PC-3 (cell line): ENCODE data around the gene SLC43A3. TPM values are rescaled to one million over a fixed set of nuclear protein-coding genes. Genes with fewer than 3 reads are reported as not detected.
"Not testable (repeated sequence)": the region's sequence is repeated elsewhere in the genome, so short reads cannot be mapped to it uniquely, and the experiment has no call there.

Experiments used
- ATAC-seq: fragments of 200-7000 bp; cut with Tn5 transposase; 2 replicates; pipeline ENCODE4 v1.9.1; 2020; ENCODE audit warnings: mild to moderate bottlenecking, moderate library complexity
- BruUV-seq: library from RNA; stranded (reverse); fragments of 400-500 nt; replicated peaks from 2 replicates; lab custom pipeline; 2021; lab: Mats Ljungman, UMichigan
- CTCF ChIA-PET: fragments of 300-600 bp; sonication (Branson Sonifier 250); formaldehyde crosslinking; loops from one replicate; lab custom pipeline; 2022; ENCODE audit warnings: antibody characterized with exemption; lab: Charles Lee
- POLR2A ChIA-PET: fragments of 300-600 bp; sonication (Branson Sonifier 250); formaldehyde crosslinking; loops from one replicate; lab custom pipeline; 2022; ENCODE audit warnings: antibody characterized with exemption; ENCODE audit not compliant: unreplicated experiment; lab: Charles Lee
- DNase-seq: peaks from one replicate; pipeline ENCODE4 v3.0.0-alpha.2; 2015
- H2AFZ ChIP-seq: fragments of 300-600 bp; sonication (generic); 2 replicates; pipeline ENCODE4 v1.6.0; 2016; ENCODE audit warnings: antibody characterized with exemption, low read length
- H3F3A ChIP-seq: fragments of 300-600 bp; sonication (generic); one replicate; pipeline ENCODE4 v1.6.0; 2017; ENCODE audit warnings: antibody characterized with exemption, low read length, control low read depth, mild to moderate bottlenecking; ENCODE audit not compliant: unreplicated experiment
- H3K27ac ChIP-seq: fragments of 300-600 bp; sonication (generic); 2 replicates; pipeline ENCODE4 v1.5.1; 2016; ENCODE audit warnings: mild to moderate bottlenecking, low read length
- H3K27me3 ChIP-seq: fragments of 300-600 bp; sonication (generic); 2 replicates; pipeline ENCODE4 v1.6.1; 2016; ENCODE audit warnings: low read length, mixed read lengths
- H3K36me3 ChIP-seq: fragments of 300-600 bp; sonication (generic); 2 replicates; pipeline ENCODE4 v1.6.1; 2016; ENCODE audit warnings: low read depth, mixed run types, low read length, mixed read lengths
- H3K4me1 ChIP-seq: fragments of 300-600 bp; sonication (generic); 2 replicates; pipeline ENCODE4 v1.5.1; 2016; ENCODE audit warnings: low read length; ENCODE audit not compliant: insufficient read depth
- H3K4me2 ChIP-seq: fragments of 300-600 bp; sonication (generic); 2 replicates; pipeline ENCODE4 v1.6.0; 2016; ENCODE audit warnings: low read length
- H3K4me3 ChIP-seq: fragments of 300-600 bp; sonication (generic); 2 replicates; pipeline ENCODE4 v1.5.1; 2016; ENCODE audit warnings: mild to moderate bottlenecking, low read length, mixed read lengths
- H3K79me2 ChIP-seq: fragments of 300-600 bp; sonication (generic); 2 replicates; pipeline ENCODE4 v1.6.1; 2017; ENCODE audit warnings: low read length, mixed read lengths
- H3K9ac ChIP-seq: fragments of 300-600 bp; sonication (generic); 2 replicates; pipeline ENCODE4 v1.6.0; 2016; ENCODE audit warnings: mild to moderate bottlenecking, low read length
- H3K9me2 ChIP-seq: fragments of 300-600 bp; sonication (generic); replicated peaks from 2 replicates; pipeline ENCODE4 v1.6.1; 2016; ENCODE audit warnings: mixed run types, low read length, mixed read lengths
- H3K9me3 ChIP-seq: fragments of 300-600 bp; sonication (generic); 2 replicates; pipeline ENCODE4 v1.6.1; 2016; ENCODE audit warnings: low read length, mixed read lengths
- H4K20me1 ChIP-seq: fragments of 300-600 bp; sonication (generic); 2 replicates; pipeline ENCODE4 v1.6.1; 2016; ENCODE audit warnings: low read length, mixed read lengths
- EZH2 ChIP-seq: fragments of 300-600 bp; sonication (generic); IDR thresholded peaks from one replicate; pipeline ENCODE4 v1.6.1; 2017; ENCODE audit warnings: antibody characterized with exemption, mild to moderate bottlenecking, low read length; ENCODE audit not compliant: unreplicated experiment
- EZH2phosphoT487 ChIP-seq: fragments of 300-600 bp; sonication (generic); IDR thresholded peaks from 2 replicates; pipeline ENCODE4 v1.6.1; 2018; ENCODE audit warnings: mild to moderate bottlenecking, antibody characterized with exemption, low read length, borderline replicate concordance
- intact Hi-C: fragments of 100-400 bp; cut with micrococcal nuclease; formaldehyde crosslinking; loops from 2 replicates; pipeline ENCODE4 v1.9.0; 2023
- total RNA-seq: library from RNA; depleted of rRNA; stranded (reverse); fragments of >200 nt; gene quantifications from 2 replicates; pipeline ENCODE4 v1.2.3, GENCODE V29; 2014
- TF ChIP-seq, protein P1 (sequence below): fragments of 300-600 bp; sonication (generic); conservative IDR thresholded peaks from 2 replicates; pipeline ENCODE4 v1.5.1; 2017; ENCODE audit warnings: antibody characterized with exemption, low read depth, mild to moderate bottlenecking, low read length

The SLC43A3 gene
- total RNA-seq, 1 experiment from 2014 or later: 35.0 TPM

DNA sequence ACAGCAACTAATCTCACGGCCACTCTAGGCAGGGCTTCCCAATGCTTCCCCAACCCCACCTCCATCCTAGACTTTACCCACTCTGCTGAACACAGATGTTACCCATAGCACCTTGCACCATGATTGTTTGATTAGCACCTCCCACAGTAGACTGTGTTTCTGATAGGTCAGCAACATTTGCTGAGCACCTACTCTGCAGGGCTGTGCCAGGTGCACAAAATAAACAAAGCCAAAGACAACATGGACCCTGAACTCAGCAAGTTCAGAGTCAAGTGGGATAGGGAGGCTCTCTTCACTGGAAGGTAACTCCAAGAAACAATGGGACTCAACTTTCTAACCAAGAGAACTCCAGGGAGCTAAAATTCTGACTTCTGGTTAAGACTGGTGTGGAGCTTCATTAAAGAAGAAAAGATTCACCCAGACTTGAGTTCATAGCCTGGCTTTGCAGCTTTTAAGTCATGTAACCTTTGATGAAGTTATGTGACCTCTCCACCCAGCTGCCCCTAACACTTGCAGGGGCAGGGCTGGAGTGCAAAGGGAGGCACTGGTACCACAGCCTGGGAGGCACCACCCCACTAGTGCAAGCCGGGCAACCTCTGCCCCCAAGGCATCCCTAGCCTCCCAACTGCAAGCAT is 26.7 kb upstream of the SLC43A3 start:
- no peaks in the 10 kb centered on the region for H3F3A ChIP-seq
- ChIA-PET CTCF (no interaction called here), POLR2A (no interaction called here)
- intact Hi-C loops: no loop called here
- no peak overlapping the region for H3K4me2 ChIP-seq
- H3K9me3 ChIP-seq: no peaks in the 10 kb centered on the region
- peaks cover 3% of the 10 kb centered on the region; the same call in 1 of the 2 replicates for H3K9me2 ChIP-seq
- H3K27ac ChIP-seq: no peak overlapping the region
- no peak overlapping the region for H3K4me3 ChIP-seq
- DNase-seq (no peak), ATAC-seq (no peak)
- no TSS peak for BruUV-seq
- H3K27me3 ChIP-seq: no peaks in the 10 kb centered on the region
- H3K4me1 ChIP-seq: peaks cover 11% of the 10 kb centered on the region
- H3K79me2 ChIP-seq: no peaks in the 10 kb centered on the region
- no peaks in the 10 kb centered on the region for H3K36me3 ChIP-seq
- H4K20me1 ChIP-seq: no peaks in the 10 kb centered on the region
- H3K9ac ChIP-seq: no peak overlapping the region
- TF ChIP-seq EZH2phosphoT487: no peak
- TF ChIP-seq, protein P1, sequence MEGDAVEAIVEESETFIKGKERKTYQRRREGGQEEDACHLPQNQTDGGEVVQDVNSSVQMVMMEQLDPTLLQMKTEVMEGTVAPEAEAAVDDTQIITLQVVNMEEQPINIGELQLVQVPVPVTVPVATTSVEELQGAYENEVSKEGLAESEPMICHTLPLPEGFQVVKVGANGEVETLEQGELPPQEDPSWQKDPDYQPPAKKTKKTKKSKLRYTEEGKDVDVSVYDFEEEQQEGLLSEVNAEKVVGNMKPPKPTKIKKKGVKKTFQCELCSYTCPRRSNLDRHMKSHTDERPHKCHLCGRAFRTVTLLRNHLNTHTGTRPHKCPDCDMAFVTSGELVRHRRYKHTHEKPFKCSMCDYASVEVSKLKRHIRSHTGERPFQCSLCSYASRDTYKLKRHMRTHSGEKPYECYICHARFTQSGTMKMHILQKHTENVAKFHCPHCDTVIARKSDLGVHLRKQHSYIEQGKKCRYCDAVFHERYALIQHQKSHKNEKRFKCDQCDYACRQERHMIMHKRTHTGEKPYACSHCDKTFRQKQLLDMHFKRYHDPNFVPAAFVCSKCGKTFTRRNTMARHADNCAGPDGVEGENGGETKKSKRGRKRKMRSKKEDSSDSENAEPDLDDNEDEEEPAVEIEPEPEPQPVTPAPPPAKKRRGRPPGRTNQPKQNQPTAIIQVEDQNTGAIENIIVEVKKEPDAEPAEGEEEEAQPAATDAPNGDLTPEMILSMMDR: no peak
- TF ChIP-seq EZH2: no peak
- no peak overlapping the region for H2AFZ ChIP-seq

GRCh38 chr11:57446055-57446454 is 19.1 kb upstream of the SLC43A3 start:
- no peaks in the 10 kb centered on the region for H3K9me3 ChIP-seq
- BruUV-seq: no TSS peak
- H3K27ac ChIP-seq: peak overlapping the region; percentile 93; the same call in 1 of the 2 replicates
- H3K4me2 ChIP-seq: no peak overlapping the region
- H3K36me3 ChIP-seq: no peaks in the 10 kb centered on the region
- TF ChIP-seq EZH2phosphoT487: no peak
- no peak for TF ChIP-seq EZH2
- TF ChIP-seq, protein P1: no peak
- POLR2A ChIA-PET: no interaction called here
- no peak overlapping the region for H3K4me3 ChIP-seq
- ATAC-seq (no peak), DNase-seq (no peak)
- no peaks in the 10 kb centered on the region for H3K79me2 ChIP-seq
- CTCF ChIA-PET: no interaction called here
- no peak overlapping the region for H2AFZ ChIP-seq
- H3K4me1 ChIP-seq: peaks cover 35% of the 10 kb centered on the region
- H4K20me1 ChIP-seq: no peaks in the 10 kb centered on the region
- no peaks in the 10 kb centered on the region for H3K9me2 ChIP-seq
- no peak overlapping the region for H3K9ac ChIP-seq
- intact Hi-C loops: no loop called here
- H3K27me3 ChIP-seq: no peaks in the 10 kb centered on the region
- H3F3A ChIP-seq: no peaks in the 10 kb centered on the region

DNA sequence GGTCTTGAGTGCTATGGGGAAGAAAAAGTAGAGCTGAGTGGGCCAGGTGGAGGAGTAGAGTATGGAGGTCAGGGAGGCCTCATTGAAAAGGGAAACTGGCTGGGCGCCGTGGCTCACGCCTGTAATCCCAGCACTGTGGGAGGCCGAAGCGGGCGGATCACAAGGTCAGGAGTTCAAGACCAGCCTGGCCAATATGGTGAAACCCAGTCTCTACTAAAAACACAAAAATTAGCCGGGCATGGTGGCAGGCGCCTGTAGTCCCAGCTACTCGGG is 18.1 kb upstream of the SLC43A3 start:
- POLR2A ChIA-PET, CTCF ChIA-PET, H4K20me1 ChIP-seq, H3F3A ChIP-seq, ATAC-seq, H2AFZ ChIP-seq, BruUV-seq, DNase-seq, H3K27me3 ChIP-seq, H3K36me3 ChIP-seq, H3K79me2 ChIP-seq, H3K9me2 ChIP-seq, intact Hi-C loops, H3K9me3 ChIP-seq: not testable (repeated sequence)
- Histone ChIP-seq H3K27ac (peak overlapping the region; percentile 93), H3K4me2 (peak overlapping the region; percentile 63), H3K4me3 (peak overlapping the region; percentile 14; the same call in 1 of the 2 replicates), H3K9ac (peak overlapping the region; percentile 57), H3K4me1 (peaks cover 43% of the 10 kb centered on the region)
